Measurements from ENCODE around the gene POLG2.
"Not testable (repeated sequence)": the region's sequence is repeated elsewhere in the genome, so short reads cannot be mapped to it uniquely, and the experiment has no call there.

POLG2 gene

GRCh38 chr17:64506201-64506575, 9.3 kb upstream of the POLG2 start, which contains the start of gene DDX5:
Gene DDX5 (minus strand): TSS chr17:64506289. CDS start chr17:64506119, 170 bp downstream.
- peak; percentile 94 to 96 for DNase-seq (ENCODE audit: low read depth in 1 of 2, low spot score in 1 of 2)

DNA sequence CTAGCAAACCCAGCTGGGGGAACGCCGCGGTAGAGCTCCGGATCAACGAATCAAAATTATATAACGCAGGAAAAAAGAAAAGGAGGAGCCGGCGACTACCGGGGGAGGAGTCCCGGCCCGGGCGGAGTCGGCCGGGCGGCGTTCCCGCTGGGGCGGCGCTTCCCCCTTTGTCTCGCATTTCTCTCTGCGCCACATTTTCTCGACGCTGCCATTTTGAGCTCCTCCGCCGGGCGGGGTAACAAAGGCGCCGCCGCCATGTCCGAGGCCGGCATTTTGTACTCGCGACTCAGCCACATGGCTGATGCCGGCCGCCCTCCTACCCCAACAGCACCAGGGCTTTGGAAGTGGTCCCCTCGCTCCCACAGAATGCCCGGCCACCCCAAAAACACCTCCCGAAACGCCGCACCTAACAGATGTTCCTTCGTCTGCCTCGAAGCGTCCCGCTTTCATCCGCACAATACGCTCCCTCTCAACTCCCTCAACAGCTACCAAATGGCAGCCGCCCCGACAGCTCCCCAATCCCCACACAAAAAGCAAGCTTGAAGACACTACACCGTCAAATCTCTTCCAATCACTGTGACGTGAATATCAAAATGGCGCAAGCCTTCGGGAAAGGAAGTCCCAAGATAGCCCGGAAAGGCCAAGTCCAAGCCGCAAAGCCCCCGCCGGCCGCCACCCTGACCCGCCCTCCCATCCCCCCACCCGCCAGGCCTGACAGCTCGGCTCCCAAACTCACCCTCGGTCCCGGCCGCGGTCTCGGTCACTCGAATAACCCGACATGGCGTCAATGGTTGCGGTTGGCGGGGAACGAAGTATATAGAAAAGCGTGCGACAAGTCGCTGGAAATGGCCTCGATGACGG, 8.7 kb upstream of the POLG2 start:
- peak; percentile 71 to 73 for DNase-seq (ENCODE audit: low read depth in 1 of 2, low spot score in 1 of 2)

GRCh38 chr17:64504769-64505339, 8.0 kb upstream of the POLG2 start:
- no peak for DNase-seq (ENCODE audit: low read depth in 1 of 2, low spot score in 1 of 2)

DNA sequence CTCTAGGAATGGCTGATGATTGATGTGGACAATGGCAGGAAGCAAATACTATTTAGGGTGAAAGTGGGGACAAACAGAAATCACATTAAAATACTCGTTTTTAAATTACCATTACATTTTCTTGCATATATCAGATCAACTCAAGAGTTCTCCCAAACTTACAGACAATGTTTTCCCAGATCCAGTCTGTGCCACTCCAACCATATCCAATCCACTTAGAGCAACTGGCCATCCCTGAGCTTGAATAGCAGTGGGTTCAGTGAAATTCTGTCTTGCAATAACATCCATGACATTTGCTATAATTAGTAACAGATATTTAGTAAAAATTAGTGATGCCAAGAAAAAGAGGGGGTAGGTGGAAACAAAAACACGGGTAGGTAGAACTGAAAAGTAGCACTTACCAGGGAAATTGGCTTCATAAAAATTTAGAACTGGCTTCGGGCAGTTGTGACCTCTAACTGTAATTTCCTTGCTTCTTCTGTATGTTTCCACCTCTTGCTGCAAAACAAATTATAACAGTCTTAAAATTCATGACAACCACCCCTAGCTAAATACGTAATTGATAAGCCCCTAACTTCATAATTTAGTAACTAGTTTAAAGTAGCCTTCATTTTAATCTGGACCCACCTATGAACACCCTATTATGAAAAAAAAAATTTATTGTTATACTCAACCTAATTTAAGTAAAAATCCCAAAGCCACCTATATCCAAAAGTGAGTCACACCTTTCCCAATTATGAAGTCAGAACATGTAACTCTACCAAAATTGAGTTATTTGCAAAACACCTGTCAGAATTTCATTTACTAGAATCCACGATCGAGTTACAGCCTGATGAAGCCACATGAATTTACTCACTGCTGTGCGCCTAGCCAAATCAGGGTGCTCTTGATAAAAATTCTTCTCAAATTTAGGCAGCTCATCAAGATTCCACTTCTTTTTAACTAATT, 7.2 kb upstream of the POLG2 start:
- DNase-seq (ENCODE audit: low read depth in 1 of 2, low spot score in 1 of 2), result no peak

- no peak for DNase-seq (ENCODE audit: low read depth in 1 of 2, low spot score in 1 of 2)
Observed at GRCh38 chr17:64503341-64503740, 6.5 kb upstream of the POLG2 start.

GRCh38 chr17:64502809-64503208, 6.0 kb upstream of the POLG2 start:
- DNase-seq (ENCODE audit: low read depth in 1 of 2, low spot score in 1 of 2), result no peak

DNA sequence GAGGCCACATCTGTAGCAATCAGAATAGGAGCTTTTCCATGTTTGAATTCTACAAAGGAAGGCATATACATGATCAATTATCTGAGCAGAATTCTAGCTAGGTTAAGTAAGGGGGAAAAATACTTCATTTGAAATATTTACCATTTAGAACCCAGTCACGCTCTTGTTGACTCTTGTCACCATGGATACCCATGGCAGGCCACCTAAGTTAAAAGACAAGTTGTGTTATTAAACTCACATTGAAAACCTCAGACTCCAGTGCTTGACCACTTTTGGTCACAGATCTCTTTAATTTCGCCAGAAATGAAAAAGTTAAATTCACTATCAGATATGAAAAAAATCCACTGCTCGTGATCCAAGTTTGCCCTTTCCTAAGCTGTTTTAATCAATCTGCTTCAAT, 5.2 kb upstream of the POLG2 start:
- DNase-seq (ENCODE audit: low read depth in 1 of 2, low spot score in 1 of 2), result no peak

- DNase-seq (ENCODE audit: low read depth in 1 of 2, low spot score in 1 of 2), result no peak
Observed at GRCh38 chr17:64500862-64501765, 4.3 kb upstream of the POLG2 start.

- no peak for DNase-seq (ENCODE audit: low read depth in 1 of 2, low spot score in 1 of 2)
Observed at GRCh38 chr17:64500487-64500859, 3.6 kb upstream of the POLG2 start.

- no peak for DNase-seq (ENCODE audit: low read depth in 1 of 2, low spot score in 1 of 2)
Observed at GRCh38 chr17:64499805-64500486, 3.1 kb upstream of the POLG2 start.

DNA sequence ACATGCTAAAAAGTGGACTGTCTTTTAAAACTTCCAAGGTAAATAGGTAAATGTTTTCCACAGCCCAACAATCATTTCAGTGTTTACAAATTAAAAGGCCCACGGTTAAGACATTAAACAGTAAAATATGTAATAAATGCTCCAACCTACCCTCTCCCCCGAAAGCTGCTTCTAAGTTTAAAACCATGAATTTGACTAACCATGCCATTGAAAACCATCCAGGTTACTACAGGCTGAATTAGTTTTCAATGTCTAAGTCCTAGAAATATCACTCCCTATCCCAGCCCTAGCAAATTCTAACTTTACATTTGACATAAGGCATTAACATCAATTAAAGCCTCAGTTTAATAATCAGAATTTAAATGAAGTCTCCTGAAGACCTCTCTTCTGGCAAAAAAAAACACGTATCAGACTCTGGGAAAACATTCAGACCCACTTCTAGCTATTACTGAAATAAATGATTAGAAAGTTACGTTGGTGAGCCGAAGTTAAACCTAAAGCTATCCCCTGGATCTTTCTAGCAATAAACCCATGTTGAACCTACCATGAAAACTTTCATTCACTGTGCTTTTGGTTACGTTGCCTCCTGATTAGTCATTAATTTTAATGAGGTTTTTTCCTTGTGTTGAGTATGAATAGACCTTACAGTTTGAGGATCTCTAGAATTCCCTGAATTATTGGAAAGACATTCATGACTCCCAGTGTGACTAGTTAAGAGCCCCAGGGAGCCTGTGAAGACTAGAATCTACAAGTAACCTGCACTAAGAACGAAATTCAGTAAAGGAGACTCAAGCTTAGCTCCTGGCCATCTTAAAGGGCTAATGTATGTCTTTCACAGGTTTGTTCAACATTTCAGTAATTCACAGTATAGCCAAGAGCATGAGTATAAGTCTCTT, 1.7 kb upstream of the POLG2 start:
- DNase-seq (ENCODE audit: low read depth in 1 of 2, low spot score in 1 of 2), result no peak

DNA sequence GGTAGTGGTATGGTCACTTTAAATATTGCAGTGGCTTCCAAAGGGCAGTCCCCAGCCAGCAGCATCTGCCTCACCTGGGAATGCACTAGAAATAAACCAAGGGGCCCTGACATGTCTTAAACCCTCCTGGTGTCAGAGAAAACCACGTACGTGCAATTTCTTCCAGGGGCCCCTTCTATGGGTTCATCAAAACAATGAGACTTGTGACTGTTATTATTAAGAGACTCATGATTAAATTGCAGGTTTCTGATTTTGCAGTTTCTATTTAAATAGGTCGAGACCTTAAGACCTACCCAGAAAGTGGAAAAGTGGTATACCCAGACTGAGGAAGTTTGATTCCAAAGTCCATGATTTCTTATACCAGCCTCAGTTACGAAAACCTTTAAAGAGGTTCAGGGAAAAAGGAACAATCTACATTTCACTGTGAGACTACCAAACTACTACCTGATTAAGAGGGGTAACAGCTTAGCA, 746 bp upstream of the POLG2 start:
- no peak for DNase-seq (ENCODE audit: low read depth in 1 of 2, low spot score in 1 of 2)

- DNase-seq (ENCODE audit: low read depth in 1 of 2, low spot score in 1 of 2), result no peak
Observed at GRCh38 chr17:64496348-64496785, 487 bp downstream of the POLG2 start.

- not testable (repeated sequence) for DNase-seq (ENCODE audit: low read depth in 1 of 2, low spot score in 1 of 2)
Observed at GRCh38 chr17:64495300-64495699, 1.6 kb downstream of the POLG2 start.

- no peak for DNase-seq (ENCODE audit: low read depth in 1 of 2, low spot score in 1 of 2)
Observed at GRCh38 chr17:64494121-64494520, 2.7 kb downstream of the POLG2 start.

DNA sequence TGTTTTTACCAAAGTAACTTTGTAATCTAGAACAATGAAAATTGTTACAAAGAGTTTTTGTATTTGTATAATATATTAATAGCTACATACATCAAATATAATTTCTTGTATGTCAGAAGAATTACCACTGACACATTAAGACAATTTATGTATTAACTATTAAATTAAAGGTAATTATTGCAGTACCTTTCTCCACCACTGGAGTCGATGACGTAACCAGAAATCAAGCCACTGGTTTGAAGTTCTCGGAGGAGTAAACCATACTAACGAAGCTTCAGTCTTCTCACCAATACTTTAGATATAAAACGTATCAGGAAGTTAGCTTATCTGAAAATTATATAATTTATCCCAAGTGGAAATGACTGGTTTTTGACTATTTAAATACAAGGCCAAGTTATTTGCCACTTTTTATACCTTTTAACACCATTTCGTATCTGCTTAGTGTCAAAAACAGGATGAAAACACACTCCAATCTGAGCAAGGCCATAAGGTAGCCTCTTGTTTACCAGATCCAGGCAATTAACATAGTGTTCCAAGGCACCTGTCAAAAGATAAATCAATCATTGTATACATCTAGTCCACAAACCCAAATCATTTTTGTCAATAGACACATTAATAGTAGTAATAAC, 4.3 kb downstream of the POLG2 start:
- DNase-seq (ENCODE audit: low read depth in 1 of 2, low spot score in 1 of 2), result no peak

DNA sequence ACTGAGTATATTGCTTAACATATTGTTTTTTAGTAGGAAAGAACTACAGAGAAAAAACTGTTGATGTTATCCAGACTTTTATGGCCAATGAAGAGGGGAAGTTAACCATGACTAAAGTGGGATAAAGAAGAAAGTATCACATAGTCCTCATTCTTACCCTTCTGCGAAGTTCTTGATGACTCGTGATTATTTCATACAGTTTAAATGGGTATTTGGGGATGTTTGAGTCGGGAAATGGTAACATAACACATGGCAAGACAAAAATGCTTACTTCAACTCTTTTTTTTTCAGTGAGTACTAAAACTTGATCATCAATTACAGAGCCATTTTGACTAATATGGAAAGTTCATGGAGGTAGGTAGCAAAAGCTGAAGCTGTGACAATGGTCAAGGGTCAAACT, 4.9 kb downstream of the POLG2 start:
- no peak for DNase-seq (ENCODE audit: low read depth in 1 of 2, low spot score in 1 of 2)
